OCI-M1 (cell line): ENCODE measurements around the gene ARF1.
"Not testable (repeated sequence)": the region's sequence is repeated elsewhere in the genome, so short reads cannot be mapped to it uniquely, and the experiment has no call there.

Experiments
- DNase-seq: peaks from one replicate; lab custom pipeline; 2025; lab: John Stamatoyannopoulos, UW

Gene ARF1

DNA sequence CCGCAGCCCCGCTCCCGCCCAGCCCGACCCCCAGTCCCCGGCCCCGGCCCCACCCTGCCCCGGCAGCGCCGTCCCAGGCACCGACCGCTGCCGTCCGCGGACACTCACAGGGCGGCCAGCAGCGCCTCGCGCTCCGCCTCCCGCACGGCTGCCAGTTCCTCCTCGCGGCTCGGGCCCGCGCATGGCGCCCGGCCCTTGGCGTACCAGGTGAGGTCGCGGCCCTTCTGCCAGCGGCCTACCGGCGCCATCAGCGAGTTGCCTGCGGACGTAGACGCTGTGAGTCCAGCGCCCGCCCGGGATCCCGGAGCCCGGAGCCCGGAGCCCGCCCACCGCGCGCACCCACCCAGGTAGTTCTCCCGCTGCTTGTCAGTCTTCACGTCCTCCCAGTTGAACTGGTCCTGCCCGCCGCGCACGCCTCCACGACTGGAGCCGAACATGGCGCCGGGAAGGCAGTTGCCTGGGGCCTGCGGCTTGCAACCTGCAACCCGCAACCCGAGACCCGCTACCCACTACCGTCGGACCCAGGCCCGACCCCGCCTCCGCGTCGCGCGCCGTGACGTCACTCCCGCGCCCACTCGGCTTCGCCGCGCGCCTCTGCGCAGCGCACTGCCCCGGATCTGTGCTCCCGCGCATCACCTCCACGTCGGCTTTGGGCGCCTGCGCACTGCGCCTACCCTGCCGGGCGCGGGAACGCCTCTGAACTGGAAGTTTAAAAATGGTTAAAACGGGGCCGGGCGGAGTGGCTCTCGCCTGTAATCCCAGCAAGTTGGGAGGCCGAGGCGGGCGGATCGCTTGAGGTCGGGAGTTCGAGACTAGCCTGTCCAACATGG is 20.5 kb downstream of the ARF1 start, which contains the start of gene C1orf35:
C1orf35 (minus strand) TSS at position 535 of the 830 bp plus-strand sequence; CDS start at position 437, 98 bp downstream.
- DNase-seq = peak; percentile 98

- no peak for DNase-seq
Observed at GRCh38 chr1:228104526-228105269, 22.2 kb downstream of the ARF1 start.

DNA sequence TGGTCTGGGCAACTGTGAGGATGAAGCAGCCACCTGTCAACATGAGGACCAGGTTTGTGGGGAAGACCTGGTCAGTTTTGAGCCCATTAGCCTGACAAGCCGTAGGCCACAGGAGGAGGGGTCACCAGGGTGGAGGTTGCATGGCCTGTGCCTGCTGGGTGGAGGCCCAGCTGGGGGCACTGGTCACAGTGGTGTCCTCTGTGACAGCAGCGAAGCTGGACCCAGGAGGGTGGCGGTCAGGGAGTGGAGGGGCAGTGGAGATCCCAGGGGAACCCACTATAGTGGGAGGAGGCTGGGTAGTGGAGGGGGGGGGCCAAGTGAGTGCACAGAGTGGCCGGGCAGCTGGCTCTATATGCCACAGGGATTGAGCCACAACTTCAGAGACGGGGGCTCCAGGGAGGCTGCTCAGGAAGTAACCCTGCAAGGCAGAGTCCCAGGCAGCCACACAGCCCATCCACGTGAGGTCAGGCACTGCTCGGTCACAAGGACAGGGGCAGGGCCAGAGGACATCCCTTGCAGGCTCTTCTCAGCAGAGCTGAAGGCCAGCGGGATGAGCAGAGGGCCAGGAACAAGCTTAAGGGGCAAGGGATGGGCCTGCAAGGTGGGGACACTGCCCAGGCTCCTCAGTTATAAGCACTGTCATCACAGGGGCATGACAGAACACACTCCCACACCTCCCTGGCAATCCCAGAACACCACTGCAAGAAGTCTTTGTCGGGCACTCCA is 22.9 kb downstream of the ARF1 start:
- DNase-seq = no peak

GRCh38 chr1:228105996-228106799 is 23.7 kb downstream of the ARF1 start:
- DNase-seq = no peak

DNA sequence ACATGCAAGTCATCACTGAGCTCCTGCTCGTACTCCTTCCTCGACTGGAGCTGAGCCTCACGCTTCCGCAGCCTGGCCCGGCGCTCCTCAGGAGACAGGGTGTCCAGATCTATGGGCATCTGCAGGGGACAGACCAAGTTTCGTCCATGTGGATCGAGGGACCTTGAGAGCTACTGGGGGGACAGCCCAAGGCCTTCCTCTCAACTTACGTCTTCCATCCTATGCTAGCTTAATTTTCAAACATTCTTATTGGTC is 24.2 kb downstream of the ARF1 start:
- no peak for DNase-seq

DNA sequence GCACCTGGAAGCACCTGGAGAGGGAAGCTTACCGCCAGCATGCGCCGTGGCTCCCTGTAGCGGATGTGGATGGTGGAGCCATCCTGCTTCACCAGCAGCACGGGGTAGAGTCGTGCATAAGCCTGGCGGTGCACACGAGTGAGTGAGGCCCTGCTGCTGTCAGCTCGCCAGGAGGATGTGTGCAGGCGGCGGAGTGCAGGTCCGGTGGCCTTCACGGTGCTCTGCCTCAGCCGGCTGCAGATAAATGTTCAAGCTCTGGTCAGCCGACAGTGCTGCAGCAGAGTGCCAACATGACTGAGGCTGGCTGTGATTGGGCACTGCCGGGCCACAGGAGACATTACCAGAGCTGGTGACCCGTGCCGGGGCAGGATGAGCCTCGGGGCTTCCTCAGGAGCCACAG is 25.1 kb downstream of the ARF1 start:
- DNase-seq = no peak

GRCh38 chr1:228108055-228108690 is 25.7 kb downstream of the ARF1 start:
- peak; percentile 79 for DNase-seq

GRCh38 chr1:228108742-228109072 is 26.2 kb downstream of the ARF1 start:
- no peak for DNase-seq

DNA sequence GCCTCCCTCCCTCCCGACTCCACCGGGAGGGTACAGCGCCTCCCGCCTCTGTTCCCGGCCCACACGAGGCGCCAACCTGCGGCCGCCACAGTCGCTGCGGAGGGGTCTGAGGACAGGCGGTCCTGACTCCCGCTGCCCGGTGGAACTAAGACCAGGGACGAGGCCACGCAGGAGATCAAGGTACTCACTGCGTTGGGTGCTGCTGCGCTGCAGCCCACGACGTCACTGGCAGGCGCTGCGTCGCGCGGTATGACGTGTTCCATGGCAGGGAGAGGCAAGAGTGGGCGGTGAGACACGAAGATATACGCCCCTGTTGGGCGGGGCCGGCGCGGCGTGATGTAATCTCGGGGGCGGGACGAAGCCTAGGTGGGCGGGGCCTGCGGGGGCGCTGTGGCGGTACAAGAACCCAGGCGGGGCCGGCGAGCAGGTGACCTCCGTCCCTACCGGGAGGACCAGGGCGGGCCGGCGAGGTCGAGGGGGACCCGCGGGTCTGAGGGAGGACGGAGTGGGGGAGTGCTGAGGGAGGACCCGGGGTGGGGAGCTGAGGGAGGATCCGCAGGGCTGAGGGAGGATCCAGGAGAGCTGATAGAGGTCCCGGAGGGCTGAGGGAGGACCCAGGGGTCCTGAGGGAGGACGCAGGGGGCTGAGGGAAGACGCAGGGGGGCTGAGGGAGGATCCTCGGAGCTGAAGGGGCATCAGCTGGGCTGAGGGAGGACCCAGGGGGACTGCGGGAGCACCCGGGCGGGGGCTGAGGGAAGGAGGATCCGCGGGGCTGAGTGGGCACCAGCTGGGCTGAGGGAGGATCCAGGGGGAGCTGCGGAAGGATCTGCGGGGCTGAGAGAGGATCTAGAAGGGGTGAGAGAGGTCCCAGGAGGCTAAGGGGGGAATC is 26.8 kb downstream of the ARF1 start, which contains the start of gene MRPL55:
MRPL55 (minus strand) TSS at position 227 of the 889 bp plus-strand sequence. CDS start 1,039 bp downstream, outside the sequence.
- peak; percentile 99 for DNase-seq

DNA sequence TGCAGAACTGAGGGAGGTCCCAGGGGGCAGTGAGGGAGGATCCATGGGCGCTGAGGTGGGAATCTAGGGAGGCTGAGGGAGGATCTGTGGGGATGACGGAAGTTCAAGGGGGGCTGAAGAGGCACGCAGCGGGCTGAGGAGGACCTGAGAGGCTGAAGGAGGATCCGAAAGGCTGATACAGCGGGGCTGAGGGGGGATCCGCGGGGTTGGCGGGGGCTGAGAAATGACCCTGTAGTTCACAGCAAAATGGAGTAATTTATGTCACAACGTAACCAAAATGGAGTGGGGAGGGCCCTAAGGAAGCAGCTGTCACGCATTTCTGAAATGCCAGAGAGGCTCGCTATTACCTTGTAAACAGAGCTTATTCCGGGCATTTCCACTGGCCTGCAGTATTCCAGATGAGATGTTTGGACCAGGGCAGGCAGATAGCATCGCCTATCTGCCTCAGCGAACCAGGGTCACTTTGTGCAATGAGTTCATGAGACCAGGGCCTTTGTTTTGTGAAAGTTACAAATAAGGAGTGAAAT is 27.5 kb downstream of the ARF1 start:
- DNase-seq = no peak

GRCh38 chr1:228110556-228110955 is 28.0 kb downstream of the ARF1 start:
- no peak for DNase-seq

DNA sequence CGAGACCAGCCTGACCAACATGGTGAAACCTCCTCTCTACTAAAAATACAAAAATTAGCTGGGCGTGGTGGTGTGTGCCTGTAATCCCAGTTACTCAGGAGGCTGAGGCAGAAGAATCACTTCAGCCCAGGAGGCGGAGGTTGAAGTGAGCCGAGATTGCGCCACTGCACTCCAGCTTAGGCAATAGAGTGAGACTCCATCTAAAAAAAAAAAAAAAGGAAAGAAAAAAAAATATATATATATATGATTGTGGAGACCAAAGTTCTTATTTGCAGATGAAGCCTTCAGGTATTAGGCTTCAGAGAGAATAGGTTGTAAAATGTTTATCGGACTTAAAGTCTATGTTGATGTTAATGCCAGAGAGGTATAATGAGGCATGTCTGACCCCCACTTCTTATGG is 28.8 kb downstream of the ARF1 start:
- not testable (repeated sequence) for DNase-seq

DNA sequence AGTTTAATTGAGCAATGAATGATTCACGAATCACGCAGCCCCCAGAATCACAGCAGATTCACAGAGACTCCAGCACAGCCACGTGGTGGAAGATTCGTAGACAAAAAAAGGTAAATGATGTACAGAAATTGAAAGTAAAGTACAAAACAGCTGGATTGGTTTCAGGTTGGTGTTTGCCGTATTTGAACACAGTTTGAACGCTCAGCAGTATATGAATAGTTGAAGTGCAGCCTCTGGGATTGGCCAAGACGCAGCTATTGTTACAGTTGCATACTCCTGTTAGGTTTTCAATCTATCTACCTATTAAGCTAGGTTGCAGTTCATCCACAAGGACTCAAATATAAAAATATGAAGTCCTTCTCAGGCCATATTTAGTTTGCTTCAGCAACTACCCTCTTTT is 29.7 kb downstream of the ARF1 start:
- no peak for DNase-seq

GRCh38 chr1:228112617-228113016 is 30.1 kb downstream of the ARF1 start:
- DNase-seq = no peak

- no peak for DNase-seq
Observed at GRCh38 chr1:228114827-228115226, 32.3 kb downstream of the ARF1 start.

GRCh38 chr1:228117335-228117734 is 34.8 kb downstream of the ARF1 start:
- DNase-seq = no peak

DNA sequence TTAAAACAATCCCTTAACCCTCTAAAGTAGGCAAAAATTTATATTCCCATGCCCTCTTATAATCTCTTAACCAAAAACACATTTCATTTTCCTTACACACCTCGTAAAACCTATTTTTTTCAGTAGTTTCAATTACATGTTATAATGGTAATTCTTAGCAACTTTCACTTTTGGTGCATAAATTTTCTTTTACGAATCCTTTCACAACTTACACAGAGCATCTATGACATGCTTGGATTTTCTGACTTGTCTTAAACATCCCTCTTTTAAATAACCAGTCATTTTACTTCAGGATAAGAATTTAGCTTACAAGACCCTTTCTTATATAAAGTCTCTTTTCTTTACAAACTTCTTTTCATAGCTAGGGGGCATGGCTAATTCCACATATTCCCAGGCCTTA is 35.5 kb downstream of the ARF1 start:
- DNase-seq = peak; percentile 57

- DNase-seq = no peak
Observed at GRCh38 chr1:228120351-228120750, 37.8 kb downstream of the ARF1 start.

- DNase-seq = peak; percentile 81
Observed at GRCh38 chr1:228120857-228121489, 38.5 kb downstream of the ARF1 start.
